GM12872 (cell line): ENCODE results near the gene KRT73.

ENCODE experiments used
- CTCF ChIP-seq: IDR thresholded peaks from 3 replicates; pipeline ENCODE4 v1.5.1; 2011; ENCODE audit warnings: low read depth, mild to moderate bottlenecking, low read length, moderate library complexity; ENCODE audit not compliant: insufficient read depth

KRT73 gene

GRCh38 chr12:52660934-52661499, 42.7 kb upstream of the KRT73 start:
- no peak for TF ChIP-seq CTCF

- no peak for TF ChIP-seq CTCF
Measured at GRCh38 chr12:52659951-52660350, 41.6 kb upstream of the KRT73 start.

GRCh38 chr12:52659395-52659794, 41.0 kb upstream of the KRT73 start:
- no peak for TF ChIP-seq CTCF

GRCh38 chr12:52658196-52658595, 39.8 kb upstream of the KRT73 start:
- TF ChIP-seq CTCF: no peak

- TF ChIP-seq CTCF: no peak
Measured at GRCh38 chr12:52657250-52657902, 39.0 kb upstream of the KRT73 start.

GRCh38 chr12:52656616-52657015, 38.3 kb upstream of the KRT73 start:
- no peak for TF ChIP-seq CTCF

GRCh38 chr12:52655720-52656124, 37.4 kb upstream of the KRT73 start:
- no peak for TF ChIP-seq CTCF

GRCh38 chr12:52655251-52655650, 36.9 kb upstream of the KRT73 start:
- TF ChIP-seq CTCF: no peak
